ENCODE results near the gene MRPL21.

GRCh38 chr11:68868221-68868835 lies 35.3 kb downstream of the MRPL21 start:
- TF ChIP-seq CTCF (conservative IDR thresholded peaks at IDR 0.05 in 1 of 2, IDR thresholded peaks at IDR 0.05 in 1 of 2; ENCODE audit: extremely low read depth in 1 of 2, insufficient read depth in 1 of 2, low read depth in 1 of 2, low read length in 2 of 2) (no peak), EZH2 (IDR thresholded peaks at IDR 0.05; ENCODE audit: borderline replicate concordance, low read length) (no peak)

Measured in mammary epithelial cell (primary cell).